ENCODE results near the gene PLLP.

The PLLP gene

GRCh38 chr16:57213462-57213861 lies 71.0 kb downstream of the PLLP start:
- DNase-seq, result no peak

- no peak for DNase-seq
Measured at GRCh38 chr16:57209780-57210179, 74.7 kb downstream of the PLLP start.

GRCh38 chr16:57208926-57209325 lies 75.5 kb downstream of the PLLP start:
- no peak for DNase-seq

Data from effector CD4-positive, alpha-beta T cell (primary cell).